Activated T-helper 2 cell treated with anti-CD3 and anti-CD28 coated beads, Interferon-gamma antibody, Interleukin-2, Interleukin-4, amounts not matched to agents 10 μg/mL and 5 μg/mL and 100 μg/mL, durations not matched to agents 14 hours and 24 hours and 36 hours (primary cell): ENCODE results near the gene SENP1. TPM values are rescaled to one million over a fixed set of nuclear protein-coding genes. Genes with fewer than 3 reads are reported as not detected.

Source experiments
- DNase-seq: peaks from one replicate; pipeline ENCODE4 v3.0.0; 2021; ENCODE audit warnings: low spot score
- H3K27ac Mint-ChIP-seq: one replicate; pipeline ENCODE4 v1.8.0; 2021; ENCODE audit warnings: mixed read lengths
- H3K27me3 Mint-ChIP-seq: one replicate; pipeline ENCODE4 v1.8.0; 2021; ENCODE audit warnings: low read depth, mixed read lengths
- H3K36me3 Mint-ChIP-seq: one replicate; pipeline ENCODE4 v1.8.0; 2021; ENCODE audit warnings: low read depth, mixed read lengths
- H3K4me1 Mint-ChIP-seq: one replicate; pipeline ENCODE4 v1.8.0; 2021; ENCODE audit warnings: low read depth, mixed read lengths
- H3K4me3 Mint-ChIP-seq: one replicate; pipeline ENCODE4 v1.8.0; 2021; ENCODE audit warnings: low read depth, mild to moderate bottlenecking, moderate library complexity, mixed read lengths
- H3K9me3 Mint-ChIP-seq: one replicate; pipeline ENCODE4 v1.8.0; 2021; ENCODE audit warnings: mixed read lengths
- intact Hi-C: fragments of 100-400 bp; cut with micrococcal nuclease; formaldehyde crosslinking; loops from one replicate; pipeline ENCODE4 v1.15.1; 2023
- total RNA-seq: library from RNA; stranded (reverse); gene quantifications from 2 replicates; pipeline ENCODE4 v1.2.3, GENCODE V29; 2022

Gene SENP1
- total RNA-seq, 1 donor from 2014 or later = 45.9 TPM

DNA sequence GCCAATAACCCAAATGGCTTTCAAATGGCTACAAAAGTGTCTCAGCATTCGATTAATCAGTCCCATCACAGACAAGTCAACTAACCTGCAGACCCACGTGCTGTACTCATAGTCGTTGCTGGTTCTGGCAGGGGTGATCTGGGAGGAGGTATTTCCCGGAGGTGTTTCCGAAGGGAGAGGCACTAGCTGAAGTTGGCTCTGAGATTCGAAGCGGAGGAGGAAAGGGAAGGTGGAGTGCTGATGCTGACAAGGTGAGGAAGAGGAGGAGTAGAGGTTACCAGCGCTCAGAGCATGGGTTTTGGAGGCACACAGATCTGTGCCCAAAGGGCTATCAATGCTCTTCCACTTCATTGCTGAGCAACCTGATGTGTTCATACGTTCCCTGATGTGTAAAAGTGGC, 81.1 kb downstream of the SENP1 start:
- H3K27ac Mint-ChIP-seq = no peak overlapping the region
- intact Hi-C loops = no loop called here
- H3K36me3 Mint-ChIP-seq = no peaks in the 10 kb centered on the region
- no peak overlapping the region for H3K4me3 Mint-ChIP-seq
- no peaks in the 10 kb centered on the region for H3K9me3 Mint-ChIP-seq
- H3K4me1 Mint-ChIP-seq = no peaks in the 10 kb centered on the region
- DNase-seq = no peak
- H3K27me3 Mint-ChIP-seq = peaks cover 14% of the 10 kb centered on the region

DNA sequence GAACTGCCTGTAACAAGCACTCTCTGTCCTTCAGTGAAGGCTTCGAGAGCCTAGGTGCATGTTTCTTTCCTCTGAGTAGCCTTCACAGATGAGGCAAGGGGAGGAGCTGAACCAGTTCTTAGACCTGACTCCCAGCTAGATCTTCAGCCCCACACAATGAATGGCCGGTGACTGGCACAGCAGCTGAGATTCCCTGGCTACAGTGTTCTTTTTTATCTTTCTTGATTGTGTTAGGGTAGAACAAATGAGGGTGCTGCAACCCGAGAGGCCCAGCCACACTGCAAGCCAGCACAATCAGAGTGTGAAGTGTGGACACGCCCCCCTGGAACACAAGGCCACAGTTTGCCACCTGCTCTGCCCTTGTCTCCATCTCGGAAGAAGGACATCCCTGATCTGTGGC, 82.5 kb downstream of the SENP1 start:
- no peaks in the 10 kb centered on the region for H3K9me3 Mint-ChIP-seq
- no peaks in the 10 kb centered on the region for H3K36me3 Mint-ChIP-seq
- peaks cover 22% of the 10 kb centered on the region for H3K27me3 Mint-ChIP-seq
- no peak overlapping the region for H3K27ac Mint-ChIP-seq
- no peaks in the 10 kb centered on the region for H3K4me1 Mint-ChIP-seq
- no peak for DNase-seq
- H3K4me3 Mint-ChIP-seq = no peak overlapping the region
- intact Hi-C loops = no loop called here

- H3K27me3 Mint-ChIP-seq = peaks cover 27% of the 10 kb centered on the region
- intact Hi-C loops = no loop called here
Measured at GRCh38 chr12:48022676-48023385, 83.0 kb downstream of the SENP1 start.

DNA sequence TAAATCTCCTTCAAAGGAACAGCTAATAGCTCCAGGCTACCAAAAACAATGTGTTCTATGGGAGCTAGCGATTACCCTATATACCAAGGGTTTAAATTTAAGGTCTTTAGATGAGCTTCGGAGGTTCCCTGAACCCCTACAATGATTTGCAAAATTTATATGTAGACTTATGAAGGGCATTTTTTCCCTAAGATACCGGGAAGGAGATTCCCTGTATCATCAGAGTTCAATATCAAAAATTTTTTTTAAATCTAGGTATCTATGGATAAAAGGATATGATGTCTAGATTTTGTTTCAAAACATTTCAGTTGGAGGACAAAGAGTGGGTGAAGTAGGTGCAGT, 83.7 kb downstream of the SENP1 start:
- H3K27ac Mint-ChIP-seq = no peak overlapping the region
- no peaks in the 10 kb centered on the region for H3K4me1 Mint-ChIP-seq
- no peak overlapping the region for H3K4me3 Mint-ChIP-seq
- H3K36me3 Mint-ChIP-seq = no peaks in the 10 kb centered on the region
- no peaks in the 10 kb centered on the region for H3K9me3 Mint-ChIP-seq
- intact Hi-C loops = no loop called here
- no peak for DNase-seq
- peaks cover 29% of the 10 kb centered on the region for H3K27me3 Mint-ChIP-seq

More at GRCh38 chr12:48022676-48023385, 83.0 kb downstream of the SENP1 start:
- Mint-ChIP-seq H3K27ac (no peak overlapping the region), H3K4me1 (no peaks in the 10 kb centered on the region), H3K36me3 (no peaks in the 10 kb centered on the region), H3K9me3 (no peaks in the 10 kb centered on the region), H3K4me3 (no peak overlapping the region)
- no peak for DNase-seq

DNA sequence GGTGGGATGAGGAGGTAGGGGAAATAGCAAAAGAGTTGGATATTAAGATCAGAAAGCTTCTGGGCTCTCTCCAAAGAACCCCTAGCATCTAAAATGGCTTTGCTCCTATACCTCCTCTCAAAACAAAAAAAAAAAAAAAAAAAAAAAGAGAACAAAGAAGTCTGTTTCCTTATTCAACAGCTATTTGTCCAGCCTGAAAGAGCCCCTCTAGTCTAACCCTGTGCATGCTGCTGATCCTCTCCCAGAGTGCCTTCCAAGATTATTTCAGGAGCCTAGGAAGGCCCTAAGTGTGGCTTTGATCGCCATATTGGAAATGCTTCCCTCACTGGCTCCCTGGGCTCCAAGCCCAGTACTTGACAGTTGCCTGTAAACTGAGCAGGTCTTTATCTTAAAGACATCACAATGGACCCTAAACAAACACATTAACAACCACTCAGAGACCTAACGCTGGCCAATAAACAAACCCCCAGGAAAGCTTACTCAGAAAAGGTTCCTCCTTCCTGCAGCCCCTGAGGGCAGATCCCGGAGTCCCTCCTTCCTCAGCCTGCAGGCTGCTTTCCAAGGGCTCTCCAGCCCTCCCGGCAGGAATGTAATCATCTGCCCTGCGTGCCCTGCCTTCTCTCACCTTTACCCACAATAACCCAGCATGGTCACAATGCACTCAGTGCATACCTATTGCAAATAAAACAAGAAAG, 84.2 kb downstream of the SENP1 start:
- DNase-seq = no peak
- intact Hi-C loops = no loop called here
- Mint-ChIP-seq H3K27ac (no peak overlapping the region), H3K27me3 (peaks cover 33% of the 10 kb centered on the region), H3K9me3 (no peaks in the 10 kb centered on the region), H3K4me1 (no peaks in the 10 kb centered on the region), H3K4me3 (no peak overlapping the region), H3K36me3 (no peaks in the 10 kb centered on the region)

- intact Hi-C loops = no loop called here
- Mint-ChIP-seq H3K4me3 (no peak overlapping the region), H3K27ac (no peak overlapping the region), H3K27me3 (peaks cover 41% of the 10 kb centered on the region), H3K4me1 (no peaks in the 10 kb centered on the region), H3K36me3 (no peaks in the 10 kb centered on the region), H3K9me3 (no peaks in the 10 kb centered on the region)
- no peak for DNase-seq
Measured at GRCh38 chr12:48019639-48020265, 86.1 kb downstream of the SENP1 start.

- DNase-seq = no peak
- Mint-ChIP-seq H3K36me3 (no peaks in the 10 kb centered on the region), H3K4me1 (no peaks in the 10 kb centered on the region), H3K4me3 (no peak overlapping the region), H3K27ac (no peak overlapping the region), H3K9me3 (no peaks in the 10 kb centered on the region), H3K27me3 (peaks cover 48% of the 10 kb centered on the region)
- intact Hi-C loops = no loop called here
Measured at GRCh38 chr12:48018618-48018995, 87.3 kb downstream of the SENP1 start.

DNA sequence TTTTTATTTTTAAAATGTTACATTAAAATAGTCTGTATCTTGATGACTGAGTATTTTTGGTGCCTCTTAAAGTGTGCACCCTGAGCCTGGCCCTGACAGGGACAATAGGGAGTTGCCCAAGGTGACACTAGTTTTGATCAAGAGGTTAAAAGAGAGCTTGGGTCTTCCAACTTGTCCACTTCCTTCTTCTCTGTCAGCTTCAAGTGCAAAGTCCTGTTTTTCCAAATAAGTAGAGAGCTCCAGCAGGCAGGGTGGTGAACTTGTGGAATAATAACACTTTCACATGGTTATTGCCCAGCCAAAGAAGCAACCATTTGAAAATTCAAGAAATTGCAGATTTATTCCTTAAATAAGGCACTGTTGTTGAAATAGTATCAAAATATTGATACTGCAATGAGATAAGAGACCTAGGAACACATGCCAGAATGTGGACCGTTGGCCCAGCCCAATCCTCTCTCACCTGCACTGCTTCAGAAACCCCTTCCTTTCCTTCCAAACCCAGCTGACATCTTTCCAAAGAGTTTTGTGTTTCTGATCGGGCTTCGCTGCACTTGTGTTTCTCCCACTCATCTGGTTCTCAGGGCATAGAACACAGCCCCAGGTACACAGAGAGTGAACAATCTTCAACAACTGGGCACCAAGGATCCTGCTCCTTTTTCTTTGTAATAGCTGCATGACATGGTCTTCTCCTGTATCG, 87.8 kb downstream of the SENP1 start:
- Mint-ChIP-seq H3K27me3 (peaks cover 49% of the 10 kb centered on the region), H3K4me1 (no peaks in the 10 kb centered on the region)
- intact Hi-C loops = no loop called here

DNA sequence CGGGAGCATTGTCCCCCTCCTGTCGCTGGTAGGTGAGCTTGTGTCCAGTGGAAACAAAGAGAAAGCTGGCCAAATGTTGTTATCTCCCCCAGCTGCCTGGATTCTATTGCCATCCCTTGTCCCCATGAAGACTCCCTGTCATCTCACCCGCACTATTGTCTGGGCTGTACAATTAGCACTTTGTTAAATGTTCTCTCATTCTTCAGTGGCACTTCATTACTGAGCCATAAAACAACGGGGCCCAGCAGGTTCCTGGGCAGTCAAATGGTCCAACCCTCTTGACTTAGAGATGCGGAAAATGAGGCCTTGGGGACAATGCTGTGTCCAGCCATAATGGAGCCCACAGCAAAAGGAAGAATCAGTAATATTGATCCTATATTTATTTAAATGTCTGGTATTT, 88.4 kb downstream of the SENP1 start:
- Mint-ChIP-seq H3K27me3 (peaks cover 55% of the 10 kb centered on the region), H3K9me3 (no peaks in the 10 kb centered on the region)

More for the DNA sequence above, 87.8 kb downstream of the SENP1 start:
- H3K9me3 Mint-ChIP-seq = no peaks in the 10 kb centered on the region
- H3K4me3 Mint-ChIP-seq = no peak overlapping the region
- no peak overlapping the region for H3K27ac Mint-ChIP-seq
- no peaks in the 10 kb centered on the region for H3K36me3 Mint-ChIP-seq
- no peak for DNase-seq

GRCh38 chr12:48016373-48017020, 89.4 kb downstream of the SENP1 start:
- H3K36me3 Mint-ChIP-seq = no peaks in the 10 kb centered on the region
- no peak overlapping the region for H3K27ac Mint-ChIP-seq
- H3K9me3 Mint-ChIP-seq = no peaks in the 10 kb centered on the region
- no peak for DNase-seq
- H3K4me3 Mint-ChIP-seq = no peak overlapping the region
- H3K27me3 Mint-ChIP-seq = peaks cover 52% of the 10 kb centered on the region
- no peaks in the 10 kb centered on the region for H3K4me1 Mint-ChIP-seq
- intact Hi-C loops = no loop called here

More for the DNA sequence above, 88.4 kb downstream of the SENP1 start:
- DNase-seq = no peak
- intact Hi-C loops = no loop called here
- Mint-ChIP-seq H3K4me1 (no peaks in the 10 kb centered on the region), H3K36me3 (no peaks in the 10 kb centered on the region), H3K4me3 (no peak overlapping the region), H3K27ac (no peak overlapping the region)

DNA sequence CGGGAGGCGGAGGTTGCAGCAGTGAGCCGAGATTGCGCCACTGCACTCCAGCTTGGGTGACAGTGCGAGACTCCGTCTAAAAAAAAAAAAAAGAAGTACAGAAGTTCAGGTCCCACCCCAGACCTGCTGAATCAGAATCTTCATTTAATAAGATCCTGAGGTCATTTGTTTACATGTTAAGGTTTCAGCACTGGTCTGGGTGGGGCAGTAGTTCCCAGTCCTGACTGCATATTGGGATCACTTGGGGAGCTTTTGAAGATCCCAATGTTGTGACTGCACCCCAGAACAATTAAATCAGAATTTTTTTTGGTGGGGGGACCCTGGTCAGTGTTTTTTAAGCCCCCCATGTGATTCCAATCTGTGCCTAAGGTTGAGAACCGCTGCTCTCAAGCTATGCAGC, 89.9 kb downstream of the SENP1 start:
- Mint-ChIP-seq H3K9me3 (no peaks in the 10 kb centered on the region), H3K4me1 (no peaks in the 10 kb centered on the region), H3K27ac (no peak overlapping the region), H3K27me3 (peaks cover 56% of the 10 kb centered on the region), H3K4me3 (no peak overlapping the region), H3K36me3 (no peaks in the 10 kb centered on the region)
- DNase-seq = no peak
- intact Hi-C loops = no loop called here

DNA sequence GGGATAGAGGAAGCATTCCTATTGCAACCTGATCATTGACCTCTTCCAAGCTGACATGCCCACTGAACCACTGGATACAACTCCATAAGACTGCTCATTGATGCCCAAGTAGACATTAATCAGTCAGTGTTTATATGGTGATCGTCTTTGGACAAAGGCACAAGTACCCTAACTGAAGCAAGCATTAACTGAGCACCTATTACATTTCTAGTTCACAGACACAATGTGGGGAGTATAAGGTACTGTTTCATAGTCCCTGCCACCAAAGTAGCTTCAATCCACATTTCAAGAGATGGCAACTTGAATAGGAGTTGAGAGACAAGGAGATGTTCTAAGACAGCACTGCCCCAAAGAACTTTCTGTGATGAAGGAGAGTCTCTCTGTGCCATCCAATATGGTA, 90.8 kb downstream of the SENP1 start:
- H3K4me3 Mint-ChIP-seq = no peak overlapping the region
- no peaks in the 10 kb centered on the region for H3K4me1 Mint-ChIP-seq
- no peaks in the 10 kb centered on the region for H3K9me3 Mint-ChIP-seq
- H3K27ac Mint-ChIP-seq = no peak overlapping the region
- DNase-seq = no peak
- H3K27me3 Mint-ChIP-seq = peaks cover 60% of the 10 kb centered on the region
- intact Hi-C loops = no loop called here
- no peaks in the 10 kb centered on the region for H3K36me3 Mint-ChIP-seq
